HEK293 (cell line): ENCODE results near the gene OR4A16.

ENCODE experiments used
- YY1 ChIP-seq: fragments of 450-650 bp; formaldehyde crosslinking; IDR thresholded peaks from 2 replicates; pipeline ENCODE4 v1.5.1; 2018; ENCODE audit warnings: missing biosample characterization, missing genetic modification characterization
- ZFP41 ChIP-seq: fragments of 450-650 bp; formaldehyde crosslinking; IDR thresholded peaks from 2 replicates; pipeline ENCODE4 v1.5.1; 2016; ENCODE audit warnings: missing biosample characterization, missing genetic modification characterization, borderline replicate concordance
- ZNF112 ChIP-seq: fragments of 450-650 bp; formaldehyde crosslinking; IDR thresholded peaks from 2 replicates; pipeline ENCODE4 v1.5.0; 2017; ENCODE audit warnings: missing biosample characterization, missing genetic modification characterization
- ZNF24 ChIP-seq: fragments of 450-650 bp; formaldehyde crosslinking; IDR thresholded peaks from 2 replicates; pipeline ENCODE4 v1.5.1; 2016; ENCODE audit warnings: missing biosample characterization, missing genetic modification characterization
- ZNF555 ChIP-seq: fragments of 450-650 bp; formaldehyde crosslinking; conservative IDR thresholded peaks from 2 replicates; pipeline ENCODE4 v1.5.1; 2017; ENCODE audit warnings: missing biosample characterization, mild to moderate bottlenecking, missing genetic modification characterization, inconsistent platforms
- TF ChIP-seq, protein P1 (sequence below): fragments of 450-650 bp; formaldehyde crosslinking; IDR thresholded peaks from 2 replicates; pipeline ENCODE4 v1.5.1; 2016; ENCODE audit warnings: missing biosample characterization, missing genetic modification characterization
- TF ChIP-seq, protein P2 (sequence below): fragments of 450-650 bp; formaldehyde crosslinking; IDR thresholded peaks from 2 replicates; pipeline ENCODE4 v1.5.1; 2016; ENCODE audit warnings: missing biosample characterization, missing genetic modification characterization
- TF ChIP-seq, protein P3 (sequence below): fragments of 450-650 bp; formaldehyde crosslinking; IDR thresholded peaks from 2 replicates; pipeline ENCODE4 v1.5.1; 2016; ENCODE audit warnings: missing biosample characterization, missing genetic modification characterization

DNA sequence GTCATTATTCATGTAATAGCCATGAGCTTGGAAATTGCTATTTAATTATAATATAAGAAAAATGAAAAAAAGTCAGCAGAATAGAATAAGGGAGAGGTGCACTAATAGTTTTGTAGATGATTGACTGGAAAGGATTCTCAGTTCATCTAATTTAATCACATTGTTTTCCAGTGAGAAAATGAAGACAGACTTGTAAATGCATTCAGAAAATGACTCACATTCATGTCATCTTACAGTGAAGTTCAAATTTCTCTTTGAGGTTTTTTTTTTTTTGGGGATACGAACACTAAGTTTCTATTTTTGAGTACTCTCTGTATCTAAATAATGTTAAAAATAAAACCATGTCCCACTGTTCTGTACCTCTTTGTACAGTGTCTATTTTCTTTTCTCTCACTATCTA lies 18.5 kb upstream of the OR4A16 start:
- TF ChIP-seq, protein P1, sequence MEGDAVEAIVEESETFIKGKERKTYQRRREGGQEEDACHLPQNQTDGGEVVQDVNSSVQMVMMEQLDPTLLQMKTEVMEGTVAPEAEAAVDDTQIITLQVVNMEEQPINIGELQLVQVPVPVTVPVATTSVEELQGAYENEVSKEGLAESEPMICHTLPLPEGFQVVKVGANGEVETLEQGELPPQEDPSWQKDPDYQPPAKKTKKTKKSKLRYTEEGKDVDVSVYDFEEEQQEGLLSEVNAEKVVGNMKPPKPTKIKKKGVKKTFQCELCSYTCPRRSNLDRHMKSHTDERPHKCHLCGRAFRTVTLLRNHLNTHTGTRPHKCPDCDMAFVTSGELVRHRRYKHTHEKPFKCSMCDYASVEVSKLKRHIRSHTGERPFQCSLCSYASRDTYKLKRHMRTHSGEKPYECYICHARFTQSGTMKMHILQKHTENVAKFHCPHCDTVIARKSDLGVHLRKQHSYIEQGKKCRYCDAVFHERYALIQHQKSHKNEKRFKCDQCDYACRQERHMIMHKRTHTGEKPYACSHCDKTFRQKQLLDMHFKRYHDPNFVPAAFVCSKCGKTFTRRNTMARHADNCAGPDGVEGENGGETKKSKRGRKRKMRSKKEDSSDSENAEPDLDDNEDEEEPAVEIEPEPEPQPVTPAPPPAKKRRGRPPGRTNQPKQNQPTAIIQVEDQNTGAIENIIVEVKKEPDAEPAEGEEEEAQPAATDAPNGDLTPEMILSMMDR (tag by site-specific recombination): no peak
- TF ChIP-seq, protein P2, sequence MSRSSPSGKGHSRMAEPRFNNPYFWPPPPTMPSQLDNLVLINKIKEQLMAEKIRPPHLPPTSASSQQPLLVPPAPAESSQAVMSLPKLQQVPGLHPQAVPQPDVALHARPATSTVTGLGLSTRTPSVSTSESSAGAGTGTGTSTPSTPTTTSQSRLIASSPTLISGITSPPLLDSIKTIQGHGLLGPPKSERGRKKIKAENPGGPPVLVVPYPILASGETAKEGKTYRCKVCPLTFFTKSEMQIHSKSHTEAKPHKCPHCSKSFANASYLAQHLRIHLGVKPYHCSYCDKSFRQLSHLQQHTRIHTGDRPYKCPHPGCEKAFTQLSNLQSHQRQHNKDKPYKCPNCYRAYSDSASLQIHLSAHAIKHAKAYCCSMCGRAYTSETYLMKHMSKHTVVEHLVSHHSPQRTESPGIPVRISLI: no peak
- TF ChIP-seq YY1 (no peak), ZFP41 (tag by site-specific recombination) (no peak), ZNF555 (tag by site-specific recombination) (no peak), ZNF112 (tag by site-specific recombination) (no peak), ZNF24 (tag by site-specific recombination) (no peak)
- TF ChIP-seq, protein P3, sequence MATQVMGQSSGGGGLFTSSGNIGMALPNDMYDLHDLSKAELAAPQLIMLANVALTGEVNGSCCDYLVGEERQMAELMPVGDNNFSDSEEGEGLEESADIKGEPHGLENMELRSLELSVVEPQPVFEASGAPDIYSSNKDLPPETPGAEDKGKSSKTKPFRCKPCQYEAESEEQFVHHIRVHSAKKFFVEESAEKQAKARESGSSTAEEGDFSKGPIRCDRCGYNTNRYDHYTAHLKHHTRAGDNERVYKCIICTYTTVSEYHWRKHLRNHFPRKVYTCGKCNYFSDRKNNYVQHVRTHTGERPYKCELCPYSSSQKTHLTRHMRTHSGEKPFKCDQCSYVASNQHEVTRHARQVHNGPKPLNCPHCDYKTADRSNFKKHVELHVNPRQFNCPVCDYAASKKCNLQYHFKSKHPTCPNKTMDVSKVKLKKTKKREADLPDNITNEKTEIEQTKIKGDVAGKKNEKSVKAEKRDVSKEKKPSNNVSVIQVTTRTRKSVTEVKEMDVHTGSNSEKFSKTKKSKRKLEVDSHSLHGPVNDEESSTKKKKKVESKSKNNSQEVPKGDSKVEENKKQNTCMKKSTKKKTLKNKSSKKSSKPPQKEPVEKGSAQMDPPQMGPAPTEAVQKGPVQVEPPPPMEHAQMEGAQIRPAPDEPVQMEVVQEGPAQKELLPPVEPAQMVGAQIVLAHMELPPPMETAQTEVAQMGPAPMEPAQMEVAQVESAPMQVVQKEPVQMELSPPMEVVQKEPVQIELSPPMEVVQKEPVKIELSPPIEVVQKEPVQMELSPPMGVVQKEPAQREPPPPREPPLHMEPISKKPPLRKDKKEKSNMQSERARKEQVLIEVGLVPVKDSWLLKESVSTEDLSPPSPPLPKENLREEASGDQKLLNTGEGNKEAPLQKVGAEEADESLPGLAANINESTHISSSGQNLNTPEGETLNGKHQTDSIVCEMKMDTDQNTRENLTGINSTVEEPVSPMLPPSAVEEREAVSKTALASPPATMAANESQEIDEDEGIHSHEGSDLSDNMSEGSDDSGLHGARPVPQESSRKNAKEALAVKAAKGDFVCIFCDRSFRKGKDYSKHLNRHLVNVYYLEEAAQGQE (tag by site-specific recombination): no peak
